K562 (cell line): ENCODE results near the gene TRIOBP. TPM values are rescaled to one million over a fixed set of nuclear protein-coding genes. Genes with fewer than 3 reads are reported as not detected.

ENCODE experiments used
- CTBP1 ChIP-seq: fragments of 450-650 bp; IDR thresholded peaks from 2 replicates; pipeline ENCODE4 v1.6.1; 2016; ENCODE audit warnings: borderline replicate concordance
- HBP1 ChIP-seq: fragments of 450-650 bp; formaldehyde crosslinking; IDR thresholded peaks from 2 replicates; pipeline ENCODE4 v1.4.0; 2022; ENCODE audit warnings: missing genetic modification characterization
- ILK ChIP-seq: fragments of 450-650 bp; IDR thresholded peaks from 2 replicates; pipeline ENCODE4 v1.6.1; 2016; ENCODE audit warnings: missing genetic modification characterization, low read depth, mild to moderate bottlenecking, missing compliant biosample characterization, moderate library complexity, borderline replicate concordance
- MCM7 ChIP-seq, 2 experiments: fragments of 450-650 bp; IDR thresholded peaks; 2 replicates each; pipeline ENCODE4 v1.6.1; 2016 to 2018
- TFAP4 ChIP-seq: sonication (generic); formaldehyde crosslinking; IDR thresholded peaks from 2 replicates; pipeline ENCODE4 v1.8.0; 2022; ENCODE audit warnings: missing genetic modification reagents, mild to moderate bottlenecking, moderate library complexity, borderline replicate concordance
- THAP12 ChIP-seq: fragments of 250-450 bp; sonication (Bioruptor Pico); IDR thresholded peaks from 2 replicates; pipeline ENCODE4 v1.9.0; 2021; ENCODE audit warnings: mild to moderate bottlenecking, inconsistent platforms
- XRCC3 ChIP-seq: fragments of 450-650 bp; IDR thresholded peaks from 2 replicates; pipeline ENCODE4 v1.6.1; 2017; ENCODE audit warnings: mild to moderate bottlenecking, moderate library complexity
- ZNF134 ChIP-seq: fragments of 250-450 bp; sonication (Bioruptor Pico); conservative IDR thresholded peaks from 2 replicates; pipeline ENCODE4 v1.4.0; 2020
- ZNF507 ChIP-seq: conservative IDR thresholded peaks from 2 replicates; pipeline ENCODE4 v1.6.1; 2017; ENCODE audit warnings: missing genetic modification characterization, missing compliant biosample characterization
- polyA plus RNA-seq, 8 experiments: library from polyadenylated mRNA; depleted of rRNA in 4 of 8; stranded (reverse) in 5 of 8; unstranded in 3 of 8; fragments of >200 nt; fragmentation: Nextera tagmentation in 2 of 8; fragmentation: Illumina TruSeq in 1 of 8; extraction: Ambion mirVana in 2 of 8; extraction: Trizol in 1 of 8; gene quantifications; 2 replicates each; pipeline versions ENCODE4 v1.2.1 to v1.2.3, GENCODE V29; 2011 to 2014; ENCODE audit warnings: inconsistent platforms in 1 of 8, missing spikeins in 1 of 8
- total RNA-seq, 7 experiments: library from RNA; depleted of rRNA in 6 of 7; stranded (reverse); fragments of >200 nt in 6 of 7; fragmentation: Illumina TruSeq in 2 of 7; extraction: Trizol in 2 of 7; gene quantifications; 2 replicates each; pipeline versions ENCODE4 v1.2.1 to v1.2.3, GENCODE V29; 2011 to 2021; ENCODE audit warnings: low replicate concordance in 1 of 7
- TF ChIP-seq, protein P1 (sequence below): fragments of 250-450 bp; sonication (Bioruptor Pico); IDR thresholded peaks from 2 replicates; pipeline ENCODE4 v1.8.0; 2022; ENCODE audit warnings: moderate library complexity, mild to moderate bottlenecking, inconsistent platforms
- TF ChIP-seq, protein P2 (sequence below): fragments of 250-450 bp; sonication (Bioruptor Pico); IDR thresholded peaks from 2 replicates; pipeline ENCODE4 v1.9.0; 2021; ENCODE audit warnings: mild to moderate bottlenecking
- TF ChIP-seq, protein P3 (sequence below): fragments of 450-650 bp; formaldehyde crosslinking; IDR thresholded peaks from 2 replicates; pipeline ENCODE4 v1.4.0; 2020; ENCODE audit warnings: mild to moderate bottlenecking

Gene TRIOBP
- total and polyA plus RNA-seq, 9 of the 15 experiments (the other 6 are each of a cell fraction or from before 2014, with no cell fraction given): 0.24 to 13.8 (median 5.5) TPM

DNA sequence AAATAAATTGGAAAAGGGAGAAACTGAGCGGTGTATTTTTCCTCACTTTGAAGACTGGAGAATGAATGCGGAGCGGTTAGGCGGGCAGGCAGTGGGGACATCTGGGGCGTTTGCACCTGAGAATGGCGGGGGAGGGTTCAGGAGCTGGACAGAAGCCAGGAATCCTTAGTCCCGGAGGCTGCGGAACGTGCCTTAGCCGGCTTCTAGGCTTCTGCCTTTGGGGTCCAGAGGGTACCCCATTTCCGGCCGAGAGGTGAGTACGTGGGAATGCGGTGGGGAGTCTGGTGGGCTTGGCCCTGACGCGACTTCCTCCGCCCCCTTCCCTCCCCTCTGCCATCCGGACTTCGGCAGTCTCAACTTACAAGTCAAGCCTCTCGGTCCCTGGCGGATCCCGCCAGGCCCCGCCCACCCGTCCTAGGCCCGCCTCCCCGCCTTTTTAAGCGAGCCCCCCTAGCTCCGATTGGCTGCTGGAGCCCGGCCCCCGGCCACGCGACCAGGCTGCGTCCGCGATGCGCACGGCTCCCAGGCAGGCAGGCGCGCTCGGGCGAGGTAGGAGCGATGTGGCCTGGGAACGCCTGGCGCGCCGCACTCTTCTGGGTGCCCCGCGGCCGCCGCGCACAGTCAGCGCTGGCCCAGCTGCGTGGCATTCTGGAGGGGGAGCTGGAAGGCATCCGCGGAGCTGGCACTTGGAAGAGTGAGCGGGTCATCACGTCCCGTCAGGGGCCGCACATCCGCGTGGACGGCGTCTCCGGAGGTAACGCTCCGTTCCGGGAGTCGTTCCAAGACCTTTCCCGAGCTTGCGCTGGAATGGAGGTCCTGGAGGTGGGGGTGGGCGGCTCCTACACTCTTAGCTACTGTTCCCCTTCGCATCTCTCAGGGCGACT lies 110.8 kb downstream of the TRIOBP start, which contains the start of gene GCAT (continued):
- TF ChIP-seq, protein P1, sequence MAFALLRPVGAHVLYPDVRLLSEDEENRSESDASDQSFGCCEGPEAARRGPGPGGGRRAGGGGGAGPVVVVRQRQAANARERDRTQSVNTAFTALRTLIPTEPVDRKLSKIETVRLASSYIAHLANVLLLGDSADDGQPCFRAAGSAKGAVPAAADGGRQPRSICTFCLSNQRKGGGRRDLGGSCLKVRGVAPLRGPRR: no peak
- TF ChIP-seq HBP1 (no peak), THAP12 (CRISPR knock-in tag) (peak; percentile 29; the same call in 1 of the 2 replicates), CTBP1 (peak; percentile 54; the same call in 1 of the 2 replicates), ZNF134 (no peak), ILK (no peak), TFAP4 (CRISPR knock-in tag) (peak; percentile 49; the same call in 1 of the 2 replicates), XRCC3 (no peak), ZNF507 (no peak), MCM7 (IDR thresholded peaks at IDR 0.05) (no peak)
- TF ChIP-seq, protein P2, sequence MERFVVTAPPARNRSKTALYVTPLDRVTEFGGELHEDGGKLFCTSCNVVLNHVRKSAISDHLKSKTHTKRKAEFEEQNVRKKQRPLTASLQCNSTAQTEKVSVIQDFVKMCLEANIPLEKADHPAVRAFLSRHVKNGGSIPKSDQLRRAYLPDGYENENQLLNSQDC: no peak
- TF ChIP-seq, protein P3, sequence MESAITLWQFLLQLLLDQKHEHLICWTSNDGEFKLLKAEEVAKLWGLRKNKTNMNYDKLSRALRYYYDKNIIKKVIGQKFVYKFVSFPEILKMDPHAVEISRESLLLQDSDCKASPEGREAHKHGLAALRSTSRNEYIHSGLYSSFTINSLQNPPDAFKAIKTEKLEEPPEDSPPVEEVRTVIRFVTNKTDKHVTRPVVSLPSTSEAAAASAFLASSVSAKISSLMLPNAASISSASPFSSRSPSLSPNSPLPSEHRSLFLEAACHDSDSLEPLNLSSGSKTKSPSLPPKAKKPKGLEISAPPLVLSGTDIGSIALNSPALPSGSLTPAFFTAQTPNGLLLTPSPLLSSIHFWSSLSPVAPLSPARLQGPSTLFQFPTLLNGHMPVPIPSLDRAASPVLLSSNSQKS: no peak
